HG02943 (cell line): ENCODE measurements around the gene MGAT4C.
"Not testable (repeated sequence)": the region's sequence is repeated elsewhere in the genome, so short reads cannot be mapped to it uniquely, and the experiment has no call there.

ENCODE experiments used
- ATAC-seq: cut with Tn5 transposase; IDR thresholded peaks from one replicate; pipeline ENCODE4 v1.9.1; 2021; ENCODE audit warnings: mild to moderate bottlenecking, low read depth, moderate library complexity; ENCODE audit not compliant: unreplicated experiment

The MGAT4C gene

DNA sequence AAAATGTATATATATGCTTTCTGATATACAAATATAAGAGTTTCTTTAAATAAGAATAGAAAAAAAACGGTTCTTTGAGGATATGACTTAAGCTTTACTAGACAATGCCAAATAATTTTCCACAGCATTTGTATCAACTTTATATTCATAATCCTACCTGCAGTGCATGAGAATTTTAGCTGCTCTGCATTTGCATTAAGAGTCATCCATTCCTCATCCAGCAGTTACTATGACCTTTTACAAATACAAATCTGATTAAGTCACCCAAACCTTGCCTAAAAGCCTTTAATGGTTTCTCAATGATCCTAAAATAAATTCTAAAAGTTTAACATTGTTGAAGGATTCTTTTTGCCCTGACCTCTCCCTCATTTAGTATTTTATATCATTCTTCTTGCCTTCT lies 116.5 kb downstream of the MGAT4C start:
- no peak for ATAC-seq

DNA sequence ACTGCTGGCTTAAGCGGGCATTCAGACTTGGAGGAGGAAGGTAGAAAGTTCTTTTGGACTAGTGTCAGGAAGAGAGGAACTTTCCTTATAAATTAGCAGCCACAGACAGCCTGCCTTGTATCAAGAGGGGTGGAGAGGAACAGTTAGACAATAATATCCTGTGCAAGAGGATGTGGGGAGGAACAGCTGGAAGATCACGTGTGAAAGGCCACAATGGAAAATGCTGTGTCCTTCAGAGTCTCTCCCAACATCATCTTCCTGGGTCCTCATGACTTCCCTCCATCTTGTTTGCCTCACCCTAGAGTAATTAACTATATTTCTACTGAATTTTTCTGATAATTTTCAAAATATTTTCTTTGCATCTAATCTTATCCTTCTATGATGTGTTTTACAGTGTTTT lies 117.4 kb downstream of the MGAT4C start:
- no peak for ATAC-seq

DNA sequence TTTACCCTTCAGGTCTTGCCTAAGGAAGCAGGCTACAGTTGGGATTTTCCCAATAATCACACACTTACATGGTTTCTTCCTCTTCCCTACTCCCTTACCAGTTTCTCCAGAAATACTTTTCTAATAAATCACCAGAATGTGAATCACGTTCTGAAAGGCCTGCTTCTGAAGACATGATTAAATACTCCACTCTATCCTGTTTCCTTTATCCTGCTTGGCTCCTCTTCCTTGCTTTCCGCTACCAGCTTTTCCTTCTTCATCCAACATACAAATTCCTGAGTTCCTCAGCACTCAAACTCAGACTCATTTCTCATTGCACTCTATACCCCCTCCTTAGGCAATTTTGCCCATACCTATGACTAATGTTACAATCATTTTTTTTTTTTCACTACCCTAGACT lies 118.3 kb downstream of the MGAT4C start:
- ATAC-seq, result no peak

DNA sequence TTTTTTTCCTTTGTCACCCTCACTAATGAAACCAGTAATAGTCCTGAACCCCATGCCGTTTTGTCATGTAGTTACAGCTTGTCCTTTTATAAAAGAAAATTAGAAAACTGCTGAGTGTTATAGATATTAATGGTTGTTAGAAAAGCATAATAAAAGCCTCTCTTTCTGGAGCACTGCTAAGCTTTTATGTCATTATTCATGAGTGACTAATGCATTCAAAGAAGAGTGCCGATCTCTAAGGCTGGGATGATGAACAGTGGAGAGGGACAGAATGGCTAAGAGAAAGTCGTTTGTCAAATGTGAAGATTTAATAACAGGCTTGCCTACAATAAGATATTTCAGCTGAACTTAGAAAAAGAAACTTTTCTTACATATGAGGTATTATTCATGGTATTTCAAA lies 121.6 kb downstream of the MGAT4C start:
- no peak for ATAC-seq

DNA sequence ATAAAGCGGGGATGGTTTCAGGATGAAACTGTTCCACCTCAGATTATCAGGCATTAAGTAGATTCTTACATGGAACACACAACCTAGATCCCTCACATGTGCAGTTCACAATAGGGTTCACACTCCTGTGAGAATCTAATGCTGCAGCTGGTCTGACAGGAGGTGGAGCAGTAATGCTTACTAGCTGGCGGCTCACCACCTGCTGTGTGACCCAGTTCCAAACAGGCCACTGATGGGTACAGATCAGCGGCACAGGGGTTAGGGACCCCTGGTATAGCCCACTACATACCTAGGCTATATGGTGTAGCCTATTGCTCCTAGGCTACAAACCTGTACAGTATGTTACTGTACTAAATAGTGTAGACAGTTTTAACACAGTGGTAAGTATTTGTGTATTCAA lies 129.3 kb downstream of the MGAT4C start:
- ATAC-seq, result not testable (repeated sequence)

DNA sequence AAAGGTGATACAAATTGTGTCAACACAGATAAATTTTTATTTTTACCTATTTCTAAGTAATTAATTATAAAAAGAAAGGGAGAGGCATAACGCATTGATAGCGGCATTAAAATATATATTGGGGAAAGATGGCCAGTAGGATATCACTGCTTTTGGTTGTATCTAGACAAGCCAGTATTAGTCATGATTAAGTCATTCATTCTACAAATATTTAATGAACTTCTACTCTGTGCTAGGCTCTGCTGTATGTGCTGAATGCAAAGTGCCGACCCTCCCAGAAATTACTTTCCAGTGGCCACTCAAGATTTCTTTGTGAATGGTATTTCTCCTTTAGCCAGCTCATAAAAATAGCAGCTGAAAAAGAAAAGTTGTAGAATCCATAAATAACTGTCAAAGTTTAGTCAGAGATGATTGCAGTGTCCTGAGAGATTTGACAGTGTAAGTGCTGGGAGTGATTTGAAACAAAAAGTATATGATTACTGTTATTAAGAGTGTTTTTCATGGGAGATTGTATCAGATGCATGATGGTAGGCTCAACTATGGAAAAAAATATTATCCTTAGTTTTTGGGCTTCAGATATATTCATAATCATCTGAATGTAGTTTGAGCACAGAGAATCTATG lies 133.2 kb downstream of the MGAT4C start:
- ATAC-seq, result no peak

DNA sequence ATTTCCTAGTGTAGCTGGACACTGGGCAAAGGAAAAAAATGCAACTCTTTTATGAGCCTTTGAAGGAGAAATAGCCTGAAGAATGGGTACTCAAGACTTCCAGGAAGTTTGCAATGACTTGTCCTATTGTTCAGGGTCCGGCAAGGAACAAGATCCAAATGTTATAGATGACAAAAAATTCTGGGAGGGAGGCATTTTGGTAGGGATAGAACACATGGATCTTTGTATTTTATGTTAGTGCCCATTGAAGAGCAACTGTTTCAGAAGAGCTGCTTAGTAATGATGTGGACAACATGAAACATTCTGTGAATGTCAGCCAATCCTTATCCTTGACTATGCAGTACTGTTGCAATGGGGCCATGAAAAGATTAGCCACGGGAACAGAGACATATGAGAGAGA lies 138.0 kb downstream of the MGAT4C start:
- ATAC-seq, result no peak

DNA sequence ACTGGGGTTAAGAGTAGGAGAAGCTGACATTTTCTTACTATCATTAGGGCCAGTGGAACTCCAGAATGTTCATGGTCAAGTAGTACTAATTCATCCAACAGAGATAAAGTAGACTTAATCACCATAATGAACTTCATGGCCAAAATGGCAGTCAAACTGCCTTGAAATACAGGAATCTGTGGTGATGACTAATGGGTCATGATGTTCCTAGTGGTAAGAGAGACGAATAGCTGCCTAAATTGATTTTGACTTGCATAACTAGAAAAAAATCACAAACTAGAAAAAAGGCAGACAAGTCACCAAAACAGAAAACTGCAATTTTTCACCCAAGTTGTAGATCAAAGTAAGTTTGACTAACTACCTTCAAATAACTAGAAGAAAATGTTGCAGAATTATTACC lies 138.5 kb downstream of the MGAT4C start:
- ATAC-seq, result no peak

DNA sequence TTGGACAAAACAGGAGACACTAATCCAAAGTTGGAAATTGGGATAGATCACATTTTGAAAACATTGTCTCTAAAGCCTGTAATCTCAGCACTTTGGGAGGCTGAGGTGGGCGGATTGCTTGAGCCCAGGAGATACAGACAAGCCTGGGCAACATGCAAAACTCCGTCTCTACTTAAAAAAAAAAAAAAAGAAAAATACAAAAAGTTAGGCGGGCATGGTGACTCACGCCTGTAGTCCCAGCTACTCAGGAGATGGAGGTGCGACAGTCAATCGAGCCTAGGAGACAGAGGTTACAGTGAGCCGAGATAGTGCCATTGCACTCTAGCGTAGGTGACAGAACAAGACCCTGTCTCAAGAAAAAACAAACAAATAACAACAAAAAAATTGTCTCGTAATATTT lies 152.1 kb downstream of the MGAT4C start:
- no peak for ATAC-seq

DNA sequence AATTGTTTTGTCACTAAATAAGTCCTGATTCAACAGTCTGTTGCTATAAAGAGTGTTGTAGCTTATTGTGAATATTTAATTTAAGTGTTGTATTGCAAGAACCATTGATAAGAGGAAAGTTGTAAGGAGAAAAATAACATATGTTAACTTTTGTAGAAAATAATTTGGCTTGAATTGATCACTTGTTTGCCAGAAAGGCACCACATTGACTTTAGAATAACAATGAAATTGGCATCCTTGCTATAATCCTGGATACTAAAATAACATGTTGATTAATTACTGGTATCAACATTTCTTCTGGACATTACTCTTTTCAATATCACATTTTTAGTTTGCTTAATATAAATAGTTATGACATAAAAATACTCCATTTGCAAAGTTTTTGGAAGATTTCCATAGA lies 159.0 kb downstream of the MGAT4C start:
- ATAC-seq, result no peak

DNA sequence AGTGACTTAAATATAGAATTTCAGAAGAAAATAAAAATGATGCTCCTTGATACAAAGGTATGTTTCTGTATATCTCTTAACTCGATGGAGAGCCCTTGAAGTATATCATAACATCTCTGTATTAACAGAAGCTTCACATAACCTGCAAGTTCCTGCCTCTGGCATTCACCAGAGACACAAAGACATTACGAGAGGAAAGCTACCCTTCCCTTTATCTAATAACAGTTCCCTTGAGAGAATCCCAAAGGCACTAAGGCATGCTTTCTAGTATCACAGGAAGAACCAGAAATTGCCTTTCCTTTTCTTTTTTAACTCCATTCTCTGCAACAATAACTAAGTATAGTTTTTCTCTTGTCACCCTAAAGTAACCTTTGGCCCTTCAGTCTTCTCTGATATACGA lies 164.5 kb downstream of the MGAT4C start:
- ATAC-seq, result no peak

DNA sequence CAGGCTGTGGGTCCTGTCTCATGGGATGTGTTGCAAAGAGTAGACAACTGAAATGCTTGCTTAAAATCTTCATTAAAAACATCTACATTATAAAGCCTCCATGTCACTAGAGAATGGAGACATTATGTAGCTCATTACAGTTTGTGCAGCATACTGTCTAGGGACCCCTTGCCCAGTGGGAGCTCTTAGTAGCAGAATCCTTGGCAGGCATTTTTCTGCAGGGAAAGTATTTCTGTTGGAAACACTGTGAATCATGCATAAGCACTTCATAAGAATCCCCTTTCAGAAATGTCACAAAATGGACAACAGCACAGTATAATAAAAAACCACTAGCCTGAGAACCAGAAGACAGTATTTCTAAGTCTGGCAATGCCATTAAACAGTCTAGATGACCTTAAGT lies 174.3 kb downstream of the MGAT4C start:
- ATAC-seq, result no peak

DNA sequence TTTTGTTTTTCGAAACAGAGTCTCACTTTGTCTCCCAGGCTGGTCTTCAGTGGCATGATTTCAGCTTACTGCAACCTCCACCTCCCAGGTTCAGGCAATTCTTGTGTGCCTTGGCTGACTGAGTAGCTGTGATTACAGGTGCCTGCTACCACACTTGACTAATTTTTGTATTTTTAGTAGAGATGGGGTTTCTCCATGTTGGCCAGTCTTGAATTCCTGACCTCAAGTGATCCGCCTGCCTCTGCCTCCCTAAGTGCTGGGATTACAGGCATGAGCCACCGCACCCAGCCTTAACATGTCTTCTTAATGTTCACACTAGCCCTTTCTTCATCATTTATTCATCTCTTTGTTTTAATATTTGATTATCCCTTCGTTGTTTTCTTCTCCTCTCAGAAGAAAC lies 197.1 kb downstream of the MGAT4C start:
- not testable (repeated sequence) for ATAC-seq

DNA sequence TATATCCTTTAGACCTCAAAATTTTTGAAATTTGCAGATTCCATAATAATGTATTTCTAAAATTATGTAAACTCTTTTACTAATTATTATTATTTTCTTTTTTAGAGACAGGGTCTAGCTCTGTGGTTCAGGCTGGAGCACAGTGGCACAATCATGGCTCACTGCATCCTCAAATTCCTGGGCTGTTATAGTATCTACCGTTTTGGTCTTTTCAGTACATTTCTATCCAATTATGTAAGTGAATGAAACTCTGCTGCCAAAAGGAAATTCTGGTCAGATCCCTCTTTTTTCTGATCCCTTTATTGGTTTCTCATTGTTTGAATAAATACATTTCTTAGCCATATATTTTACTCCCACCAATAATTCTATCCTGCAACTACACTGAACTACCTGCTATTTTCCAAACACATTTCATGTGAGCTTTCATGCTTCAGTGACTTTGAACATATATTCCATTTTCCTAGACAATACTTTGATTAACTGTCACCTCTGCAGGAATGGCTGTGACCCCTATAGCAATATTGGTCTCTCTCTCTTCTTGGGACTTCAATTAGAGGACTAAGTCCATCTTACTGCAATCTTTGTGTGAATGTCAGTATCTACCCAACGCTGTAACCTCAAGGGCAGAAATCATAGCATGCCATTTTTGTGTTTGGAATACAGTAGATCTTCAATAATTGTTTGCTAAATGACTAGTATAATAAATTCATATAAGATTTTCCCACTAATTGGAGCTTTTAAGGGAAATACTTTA lies 198.9 kb downstream of the MGAT4C start:
- no peak for ATAC-seq

DNA sequence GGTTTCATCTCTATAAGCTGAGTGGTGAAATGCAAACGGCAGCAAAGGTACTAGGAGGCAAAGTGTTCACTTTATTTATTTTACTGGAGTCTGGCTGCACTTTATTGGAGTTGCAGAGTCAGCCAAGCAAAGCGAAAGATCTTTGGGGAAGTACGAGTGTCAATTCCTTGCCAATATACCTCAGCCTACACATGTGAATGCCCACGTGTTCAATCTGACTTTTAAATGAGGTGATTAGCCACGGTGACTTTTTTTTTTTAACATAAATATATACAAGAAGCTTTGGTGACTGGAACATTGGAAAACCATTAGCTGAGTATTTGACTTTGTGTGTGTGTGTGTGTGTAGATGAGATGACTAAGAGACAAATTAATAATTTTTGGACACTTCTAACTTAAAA lies 203.3 kb downstream of the MGAT4C start:
- no peak for ATAC-seq

DNA sequence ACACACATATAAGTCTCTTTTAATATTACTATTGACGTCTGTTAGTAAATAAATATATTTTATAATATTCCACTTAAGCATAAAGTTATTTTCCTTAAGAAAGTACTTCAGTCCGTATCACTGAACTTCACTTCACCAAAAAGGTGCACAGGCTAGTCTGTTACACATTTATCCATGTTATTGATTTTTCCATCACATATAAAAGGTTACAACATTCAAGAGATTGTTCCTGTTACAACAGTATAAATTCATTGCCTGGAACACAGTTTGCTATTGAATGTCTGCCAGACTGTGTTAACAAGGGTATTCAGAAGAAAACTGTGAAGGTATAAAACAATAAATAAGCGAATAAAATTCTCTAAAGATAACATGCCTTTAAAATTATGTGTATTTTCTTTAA lies 206.2 kb downstream of the MGAT4C start:
- ATAC-seq, result no peak

DNA sequence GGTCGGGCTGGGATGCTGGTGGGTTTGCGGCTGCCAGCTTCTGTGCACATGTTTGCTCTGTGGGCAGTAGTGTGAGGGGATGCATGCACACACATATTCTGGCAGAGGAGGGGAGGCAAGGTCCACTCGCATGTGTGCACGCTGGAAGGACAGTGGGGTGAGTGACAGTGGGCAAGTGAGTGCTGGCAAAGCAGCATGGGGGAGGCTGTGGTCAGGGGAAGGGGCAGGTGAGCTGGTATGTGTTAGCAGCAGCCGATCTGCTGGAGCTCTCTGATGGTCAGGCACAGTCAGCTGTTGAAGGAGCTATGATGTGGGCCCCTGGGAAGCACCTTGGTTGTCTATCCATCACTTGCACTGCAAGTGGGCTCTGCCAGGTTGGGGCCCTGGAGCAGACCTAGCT lies 211.8 kb downstream of the MGAT4C start:
- no peak for ATAC-seq

DNA sequence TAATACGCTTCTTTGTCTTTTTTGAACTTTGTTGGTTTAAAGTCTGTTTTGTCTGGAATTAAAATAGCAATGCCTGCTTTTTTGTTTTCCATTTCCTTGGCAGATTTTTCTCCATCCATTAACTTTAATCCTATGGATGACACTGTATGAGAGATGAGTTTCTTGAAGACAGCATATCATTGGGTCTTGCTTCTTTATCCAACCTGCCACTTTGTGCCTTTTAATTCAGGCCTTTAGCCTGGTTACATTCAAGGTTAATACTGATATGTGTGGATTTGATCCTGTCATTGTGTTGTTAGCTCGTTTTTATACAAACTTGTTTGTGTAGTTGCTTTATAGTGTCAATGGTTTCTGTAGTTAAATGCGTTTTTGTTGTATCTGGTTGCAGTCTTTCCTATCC lies 214.1 kb downstream of the MGAT4C start:
- no peak for ATAC-seq

DNA sequence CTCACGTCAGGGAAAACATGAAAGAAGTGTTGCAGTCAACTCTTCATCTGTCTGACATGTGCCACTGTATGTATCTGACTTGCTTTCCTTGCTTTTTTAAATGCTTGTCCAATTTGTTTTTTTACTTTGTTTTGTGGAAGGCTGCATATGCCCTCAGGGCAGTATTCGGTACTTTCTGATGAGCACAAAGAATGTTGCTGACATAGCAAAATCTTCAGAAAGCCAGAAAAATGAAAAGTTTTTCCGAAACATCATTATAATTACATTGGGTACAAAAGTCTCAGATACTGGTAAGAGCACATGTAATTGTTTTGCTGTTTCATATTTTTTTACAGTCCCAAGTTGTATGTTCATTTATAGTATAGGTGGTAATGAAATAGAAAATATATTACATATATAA lies 237.8 kb downstream of the MGAT4C start:
- ATAC-seq, result no peak

DNA sequence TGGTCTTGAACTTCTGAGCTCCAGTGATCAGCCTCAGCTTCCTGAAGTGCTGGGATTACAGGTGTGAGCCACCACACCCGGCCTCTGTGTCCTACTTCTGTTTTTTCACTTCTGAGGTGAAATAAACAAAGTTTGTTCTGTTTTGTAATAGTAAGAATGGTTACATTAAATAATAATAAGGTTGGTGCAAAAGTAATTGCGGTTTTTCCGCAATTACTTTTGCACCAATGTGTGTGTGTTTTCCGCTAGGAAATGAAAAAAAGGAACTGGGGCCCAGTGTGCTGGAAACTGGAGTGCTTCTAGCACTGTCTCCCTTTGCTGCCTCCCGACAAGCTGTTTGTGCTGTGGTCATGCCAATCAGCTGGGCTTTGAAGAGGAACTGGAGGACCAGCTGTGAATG lies 241.2 kb downstream of the MGAT4C start:
- no peak for ATAC-seq

DNA sequence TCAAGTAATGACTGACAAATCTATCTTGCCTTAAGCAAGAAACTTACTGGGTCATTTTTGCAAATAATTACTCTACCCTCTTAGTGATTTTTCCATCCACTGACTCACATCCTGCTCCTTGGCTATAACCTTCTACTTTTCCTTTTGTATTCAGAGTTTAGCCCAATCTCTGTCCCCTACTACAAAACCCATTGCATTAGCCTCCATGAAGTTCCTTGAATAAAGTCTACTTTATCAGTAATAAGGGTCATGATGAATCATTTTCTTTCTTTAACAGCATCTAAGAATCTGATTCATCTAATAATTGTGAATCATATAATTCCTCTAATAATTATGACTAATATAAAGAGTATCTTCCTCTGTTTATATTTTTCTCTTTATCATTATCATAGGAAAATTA lies 249.5 kb downstream of the MGAT4C start:
- no peak for ATAC-seq

DNA sequence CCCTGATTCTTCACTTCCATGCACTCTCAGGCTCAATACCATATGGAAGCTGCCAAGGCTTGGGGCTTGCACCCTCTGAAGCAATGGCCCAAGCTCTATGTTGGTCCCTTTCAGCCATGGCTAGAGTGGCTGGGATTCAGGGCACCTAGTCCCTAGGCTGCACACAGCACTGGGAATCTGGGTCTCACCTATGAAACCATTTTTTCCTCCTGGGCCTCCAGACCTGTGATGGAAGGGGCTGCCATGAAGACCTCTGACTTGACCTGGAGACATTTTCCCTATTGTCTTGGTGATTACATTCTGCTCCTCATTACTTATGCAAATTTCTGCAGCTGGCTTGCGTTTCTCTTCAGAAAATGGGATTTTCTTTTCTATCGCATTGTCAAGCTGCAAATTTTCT lies 258.1 kb downstream of the MGAT4C start:
- no peak for ATAC-seq

DNA sequence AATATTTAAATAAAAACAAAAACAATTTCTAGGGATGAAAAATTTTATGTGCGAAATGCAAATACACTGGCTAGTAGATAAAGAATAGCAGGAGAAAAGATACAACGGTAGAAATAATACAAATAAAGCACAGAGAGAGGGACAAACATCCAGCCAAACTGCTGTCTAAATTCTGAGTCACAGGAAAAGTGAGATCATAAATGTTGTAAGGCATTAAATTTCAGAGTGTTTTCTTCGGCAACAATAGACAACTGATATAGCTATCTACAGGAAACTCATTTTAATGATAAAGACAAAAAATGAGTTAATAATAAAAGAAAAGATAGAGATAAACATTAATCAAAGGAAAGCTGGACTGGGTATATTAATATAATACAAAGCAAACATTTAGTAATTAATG lies 259.9 kb downstream of the MGAT4C start:
- no peak for ATAC-seq
